K562 (cell line): Measurements from ENCODE around the gene JSRP1. TPM values are rescaled to one million over a fixed set of nuclear protein-coding genes. Genes with fewer than 3 reads are reported as not detected.

Experiments used
- ATAC-seq: fragments of 200-7000 bp; cut with Tn5 transposase; 3 replicates; pipeline ENCODE4 v1.9.1; 2020; ENCODE audit warnings: moderate library complexity
- BruUV-seq: library from RNA; stranded (reverse); fragments of 400-500 nt; replicated peaks from 2 replicates; lab custom pipeline; 2021; lab: Mats Ljungman, UMichigan
- CTCF ChIA-PET: fragments of 300-600 bp; formaldehyde crosslinking; extraction: SDS; loops from one replicate; lab custom pipeline; 2021; ENCODE audit warnings: low intra/inter-chr PET ratio; lab: Yijun Ruan, JAX
- POLR2A ChIA-PET: fragments of 300-600, 350-650 bp; sonication (Branson Sonifier 250); formaldehyde crosslinking; extraction: SDS; loops from one replicate; lab custom pipeline; 2021; ENCODE audit warnings: antibody characterized with exemption, inconsistent platforms; lab: Yijun Ruan, JAX
- DNase-seq, 4 experiments: peaks; one replicate each; pipeline versions ENCODE4 v3.0.0 to v3.0.0-alpha.2; 2011 to 2018; ENCODE audit warnings: low spot score in 3 of 4, mixed read lengths in 3 of 4; ENCODE audit errors: extremely low read depth in 1 of 4
- FAIRE-seq: peaks from 2 replicates; lab custom pipeline; 2011; peaks lifted over from hg19 to GRCh38; lab: Jason Lieb, UNC
- H2AFZ ChIP-seq: 2 replicates; pipeline ENCODE4 v1.6.0; 2011; ENCODE audit warnings: low read depth, low read length, control low read depth, inconsistent platforms
- H3K27ac ChIP-seq: fragments of 200-600 bp; 3 replicates; pipeline ENCODE4 v1.8.0; 2011; ENCODE audit warnings: low read depth, mild to moderate bottlenecking, control low read depth, inconsistent platforms, low read length, moderate library complexity, mixed read lengths; ENCODE audit errors: extremely low read depth
- H3K27me3 ChIP-seq, 2 experiments: fragments of 300-600 bp in 1 of 2; 2 replicates in 1 of 2; 3 replicates in 1 of 2; pipeline versions ENCODE4 v1.6.0 to v1.8.0; 2011; ENCODE audit warnings: inconsistent platforms in 2 of 2, low read length in 2 of 2, mild to moderate bottlenecking in 1 of 2, mixed read lengths in 1 of 2, moderate library complexity in 1 of 2; ENCODE audit not compliant: control insufficient read depth in 2 of 2, insufficient read depth in 2 of 2
- H3K36me3 ChIP-seq: fragments of 300-600 bp; 3 replicates; pipeline ENCODE4 v1.8.0; 2011; ENCODE audit warnings: mild to moderate bottlenecking, low read length, inconsistent platforms; ENCODE audit not compliant: control insufficient read depth, insufficient read depth
- H3K4me1 ChIP-seq, 2 experiments: fragments of 200-600 bp in 1 of 2; replicated peaks in 1 of 2; 2 replicates in 1 of 2; 3 replicates in 1 of 2; pipeline versions ENCODE4 v1.5.1 to v1.8.0; 2011; ENCODE audit warnings: inconsistent platforms in 2 of 2, low read length in 2 of 2, mild to moderate bottlenecking in 1 of 2, mixed read lengths in 1 of 2, moderate library complexity in 1 of 2; ENCODE audit not compliant: control insufficient read depth in 2 of 2, insufficient read depth in 2 of 2
- H3K4me2 ChIP-seq: 2 replicates; pipeline ENCODE4 v1.6.1; 2011; ENCODE audit warnings: low read length, control low read depth, inconsistent platforms, mixed read lengths; ENCODE audit not compliant: insufficient read depth
- H3K4me3 ChIP-seq: fragments of 200-600 bp; sonication (generic), shearing (Covaris generic); 2 replicates; pipeline ENCODE4 v1.5.1; 2016; ENCODE audit warnings: control low read depth, inconsistent platforms
- H3K79me2 ChIP-seq: fragments of 200-600 bp; 3 replicates; pipeline ENCODE4 v1.8.0; 2011; ENCODE audit warnings: low read length, inconsistent platforms; ENCODE audit not compliant: control insufficient read depth, insufficient read depth
- H3K9ac ChIP-seq, 2 experiments: 2 replicates each; pipeline versions ENCODE4 v1.6.0 to v1.6.1; 2011; ENCODE audit warnings: low read depth in 2 of 2, low read length in 2 of 2, control low read depth in 1 of 2, inconsistent platforms in 1 of 2, mild to moderate bottlenecking in 1 of 2, mixed read lengths in 1 of 2; ENCODE audit not compliant: insufficient read depth in 1 of 2
- H3K9me1 ChIP-seq: one replicate; pipeline ENCODE4 v1.6.0; 2011; ENCODE audit warnings: inconsistent platforms, mild to moderate bottlenecking, low read length, moderate library complexity; ENCODE audit not compliant: control insufficient read depth, insufficient read depth
- H3K9me3 ChIP-seq: replicated peaks from 2 replicates; pipeline ENCODE4 v1.5.1; 2011; ENCODE audit warnings: low read depth, low read length, inconsistent platforms; ENCODE audit not compliant: control insufficient read depth, insufficient read depth
- H4K20me1 ChIP-seq: replicated peaks from 2 replicates; pipeline ENCODE4 v1.6.1; 2011; ENCODE audit warnings: low read length, inconsistent platforms, mixed read lengths; ENCODE audit not compliant: control insufficient read depth, insufficient read depth
- FOXA1 ChIP-seq: fragments of 450-650 bp; IDR thresholded peaks from 2 replicates; pipeline ENCODE4 v1.6.1; 2016; ENCODE audit warnings: mild to moderate bottlenecking, borderline replicate concordance
- HDAC2 ChIP-seq: fragments of 450-650 bp; IDR thresholded peaks from 2 replicates; pipeline ENCODE4 v1.6.1; 2016; ENCODE audit warnings: mild to moderate bottlenecking
- NRF1 ChIP-seq, 2 experiments: fragments of 450-650 bp; IDR thresholded peaks in 1 of 2; conservative IDR thresholded peaks in 1 of 2; 2 replicates each; pipeline ENCODE4 v1.6.1; 2014; ENCODE audit warnings: mild to moderate bottlenecking in 2 of 2
- POLR2G ChIP-seq: fragments of 200-400 bp; formaldehyde crosslinking; IDR thresholded peaks from 2 replicates; pipeline ENCODE4 v1.6.1; 2017; ENCODE audit warnings: low read depth, mild to moderate bottlenecking, antibody characterized with exemption, low read length, moderate library complexity
- SUPT5H ChIP-seq: fragments of 450-650 bp; IDR thresholded peaks from 2 replicates; pipeline ENCODE4 v1.6.1; 2016
- WGBS: fragments of 100-300 bp; shearing (Covaris generic); methylation state at CpG from one replicate; pipeline ENCODE4 v1.1.6; 2016; ENCODE audit warnings: low coverage, mixed read lengths; ENCODE audit not compliant: insufficient coverage; ENCODE audit errors: missing lambda C conversion rate; 5-methylcytosine and 5-hydroxymethylcytosine counted together
- in situ Hi-C: fragments of 300-500 bp; cut with MboI; formaldehyde crosslinking; loops from 4 replicates; pipeline ENCODE4 v1.15.0; 2018; ENCODE audit warnings: inconsistent platforms, mixed read lengths
- intact Hi-C: fragments of 100-400 bp; cut with micrococcal nuclease; formaldehyde crosslinking; loops from 2 replicates; pipeline ENCODE4 v1.14.2; 2022
- polyA plus RNA-seq, 8 experiments: library from polyadenylated mRNA; depleted of rRNA in 4 of 8; stranded (reverse) in 5 of 8; unstranded in 3 of 8; fragments of >200 nt; fragmentation: Nextera tagmentation in 2 of 8; fragmentation: Illumina TruSeq in 1 of 8; extraction: Ambion mirVana in 2 of 8; extraction: Trizol in 1 of 8; gene quantifications; 2 replicates each; pipeline versions ENCODE4 v1.2.1 to v1.2.3, GENCODE V29; 2011 to 2014; ENCODE audit warnings: inconsistent platforms in 1 of 8, missing spikeins in 1 of 8
- total RNA-seq, 7 experiments: library from RNA; depleted of rRNA in 6 of 7; stranded (reverse); fragments of >200 nt in 6 of 7; fragmentation: Illumina TruSeq in 2 of 7; extraction: Trizol in 2 of 7; gene quantifications; 2 replicates each; pipeline versions ENCODE4 v1.2.1 to v1.2.3, GENCODE V29; 2011 to 2021; ENCODE audit warnings: low replicate concordance in 1 of 7
- TF ChIP-seq, protein P1 (sequence below): fragments of 450-650 bp; formaldehyde crosslinking; IDR thresholded peaks from 2 replicates; pipeline ENCODE4 v1.4.0; 2020; ENCODE audit warnings: mild to moderate bottlenecking
- TF ChIP-seq, protein P2 (sequence below): fragments of 450-650 bp; formaldehyde crosslinking; IDR thresholded peaks from 2 replicates; pipeline ENCODE4 v1.4.0; 2022; ENCODE audit warnings: missing genetic modification characterization

JSRP1 gene
- total and polyA plus RNA-seq, 9 of the 15 experiments (the other 6 are each of a cell fraction or from before 2014, with no cell fraction given), result 0.08 to 1.2 (median 0.51) TPM; not detected in 4

DNA sequence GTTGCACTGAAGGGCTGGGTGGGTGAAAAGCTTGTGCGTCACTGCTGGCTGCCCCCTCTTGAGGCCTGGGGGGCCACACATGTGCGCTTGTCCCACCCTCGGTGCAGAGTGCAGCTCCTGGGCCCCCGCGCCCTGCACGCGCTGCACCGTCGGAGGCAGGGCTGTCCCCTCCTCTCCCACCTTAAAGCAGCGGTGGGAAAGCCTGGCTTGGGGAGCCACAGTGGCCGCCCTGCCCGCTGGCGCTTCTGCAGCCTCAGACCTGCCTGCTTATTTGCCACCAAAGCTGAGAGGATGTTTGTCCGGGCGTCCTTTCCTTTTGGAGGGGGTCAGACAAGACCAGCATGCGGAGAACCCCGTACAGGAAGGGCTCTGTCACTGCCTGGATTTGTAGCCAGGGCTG, 46.8 kb downstream of the JSRP1 start:
- no peaks in the 10 kb centered on the region for H3K9me3 ChIP-seq
- H3K36me3 ChIP-seq, result peaks cover 94% of the 10 kb centered on the region; the same call in 2 of the 3 replicates
- POLR2A ChIA-PET, result no interaction called here
- no TSS peak for BruUV-seq
- ATAC-seq (no peak), FAIRE-seq (no peak), DNase-seq (no peak)
- CTCF ChIA-PET, result no interaction called here
- H3K27ac ChIP-seq, result no peak overlapping the region
- no peak overlapping the region for H2AFZ ChIP-seq
- peaks cover 0 to 56% of the 10 kb centered on the region in 2 experiments; a peak in 3 of 5 replicates for H3K4me1 ChIP-seq
- in situ Hi-C loops, result no loop called here
- intact Hi-C loops, result no loop called here
- H4K20me1 ChIP-seq, result 0 out of 2 replicates have a peak, but pooled peaks cover 9% of the 10 kb centered on the region
- no peak for TF ChIP-seq NRF1 (conservative IDR thresholded peaks at IDR 0.05 in 1 of 2, IDR thresholded peaks at IDR 0.05 in 1 of 2)
- TF ChIP-seq POLR2G, result peak; percentile 38; the same call in 1 of the 2 replicates
- no peak overlapping the region for H3K4me2 ChIP-seq
- 0 out of 4 replicates have a peak overlapping the region, but pooled peaks of 1 of the 2 experiments have one; percentile 52 for H3K9ac ChIP-seq
- 88% methylated on average over 4 of the region's 17 CpGs for WGBS
- no peak overlapping the region for H3K4me3 ChIP-seq
- no peaks in the 10 kb centered on the region for H3K27me3 ChIP-seq
- H3K79me2 ChIP-seq, result 0 out of 3 replicates have a peak, but pooled peaks cover 4% of the 10 kb centered on the region
- no peaks in the 10 kb centered on the region for H3K9me1 ChIP-seq

DNA sequence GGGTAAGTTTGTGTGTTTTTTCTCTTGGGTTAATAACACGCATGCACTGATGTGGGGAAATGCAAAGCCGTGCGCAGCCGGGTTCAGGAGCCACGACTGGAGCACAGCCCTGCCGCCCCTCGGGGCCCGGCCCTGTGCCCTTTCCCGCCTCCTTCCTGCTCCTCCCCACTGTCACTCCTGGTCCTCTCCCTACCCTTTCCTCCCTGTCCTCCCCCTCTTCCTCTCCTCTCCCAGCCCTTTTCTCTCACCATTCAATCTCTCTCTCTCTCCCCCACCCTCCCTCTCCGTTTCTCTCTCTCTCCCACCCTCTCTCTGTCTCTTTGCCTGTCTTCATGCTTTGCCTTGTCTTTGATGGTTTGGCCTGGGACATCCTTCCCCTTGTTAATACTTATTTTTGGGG, 47.2 kb downstream of the JSRP1 start:
- Histone ChIP-seq H4K20me1 (0 out of 2 replicates have a peak, but pooled peaks cover 9% of the 10 kb centered on the region), H3K9me3 (no peaks in the 10 kb centered on the region), H3K9me1 (no peaks in the 10 kb centered on the region), H3K4me2 (no peak overlapping the region), H3K4me3 (no peak overlapping the region), H3K79me2 (0 out of 3 replicates have a peak, but pooled peaks cover 4% of the 10 kb centered on the region), H3K9ac (no peak overlapping the region; a peak in 1 of 4 replicates), H3K27ac (no peak overlapping the region), H3K27me3 (no peaks in the 10 kb centered on the region), H3K36me3 (peaks cover 94% of the 10 kb centered on the region; the same call in 2 of the 3 replicates), H2AFZ (no peak overlapping the region), H3K4me1 (peaks cover 0 to 59% of the 10 kb centered on the region in 2 experiments; a peak in 3 of 5 replicates)
- intact Hi-C loops (no loop called here), in situ Hi-C loops (no loop called here)
- ChIA-PET POLR2A (interaction anchor here (0.7 kb wide), 1 partner anchor 14 kb away, joined by 6 read pairs; no protein-coding TSS in a partner anchor), CTCF (no interaction called here)
- ATAC-seq (no peak), DNase-seq (no peak), FAIRE-seq (no peak)
- TF ChIP-seq, protein P1, sequence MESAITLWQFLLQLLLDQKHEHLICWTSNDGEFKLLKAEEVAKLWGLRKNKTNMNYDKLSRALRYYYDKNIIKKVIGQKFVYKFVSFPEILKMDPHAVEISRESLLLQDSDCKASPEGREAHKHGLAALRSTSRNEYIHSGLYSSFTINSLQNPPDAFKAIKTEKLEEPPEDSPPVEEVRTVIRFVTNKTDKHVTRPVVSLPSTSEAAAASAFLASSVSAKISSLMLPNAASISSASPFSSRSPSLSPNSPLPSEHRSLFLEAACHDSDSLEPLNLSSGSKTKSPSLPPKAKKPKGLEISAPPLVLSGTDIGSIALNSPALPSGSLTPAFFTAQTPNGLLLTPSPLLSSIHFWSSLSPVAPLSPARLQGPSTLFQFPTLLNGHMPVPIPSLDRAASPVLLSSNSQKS (CRISPR knock-in tag), result no peak
- TF ChIP-seq, protein P2, sequence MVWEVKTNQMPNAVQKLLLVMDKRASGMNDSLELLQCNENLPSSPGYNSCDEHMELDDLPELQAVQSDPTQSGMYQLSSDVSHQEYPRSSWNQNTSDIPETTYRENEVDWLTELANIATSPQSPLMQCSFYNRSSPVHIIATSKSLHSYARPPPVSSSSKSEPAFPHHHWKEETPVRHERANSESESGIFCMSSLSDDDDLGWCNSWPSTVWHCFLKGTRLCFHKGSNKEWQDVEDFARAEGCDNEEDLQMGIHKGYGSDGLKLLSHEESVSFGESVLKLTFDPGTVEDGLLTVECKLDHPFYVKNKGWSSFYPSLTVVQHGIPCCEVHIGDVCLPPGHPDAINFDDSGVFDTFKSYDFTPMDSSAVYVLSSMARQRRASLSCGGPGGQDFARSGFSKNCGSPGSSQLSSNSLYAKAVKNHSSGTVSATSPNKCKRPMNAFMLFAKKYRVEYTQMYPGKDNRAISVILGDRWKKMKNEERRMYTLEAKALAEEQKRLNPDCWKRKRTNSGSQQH (CRISPR knock-in tag), result 0 out of 2 replicates have a peak, but pooled peaks have one; percentile 60
- TF ChIP-seq SUPT5H (peak; percentile 15; the same call in 1 of the 2 replicates), HDAC2 (no peak), FOXA1 (no peak)
- BruUV-seq, result no TSS peak
- 97% methylated on average over 10 of the region's 10 CpGs for WGBS
